DMS79 (cell line): Measurements from ENCODE around the gene HPGDS.
"Not testable (repeated sequence)": the region's sequence is repeated elsewhere in the genome, so short reads cannot be mapped to it uniquely, and the experiment has no call there.

Experiments used
- DNase-seq: peaks from one replicate; lab custom pipeline; 2025; lab: John Stamatoyannopoulos, UW

The HPGDS gene

GRCh38 chr4:94342694-94343093, at the start of gene HPGDS:
Gene HPGDS, minus strand, starts transcription at chr4:94342836. Its CDS starts 8,207 bp downstream, at chr4:94334629.
- DNase-seq = no peak

GRCh38 chr4:94390804-94391410, 48.3 kb upstream of the HPGDS start:
- no peak for DNase-seq

GRCh38 chr4:94389595-94390267, 47.1 kb upstream of the HPGDS start:
- DNase-seq = no peak

- not testable (repeated sequence) for DNase-seq
These were observed 45.3 kb upstream of the HPGDS start for GRCh38 chr4:94387965-94388364.

GRCh38 chr4:94385452-94385851, 42.8 kb upstream of the HPGDS start:
- not testable (repeated sequence) for DNase-seq

- DNase-seq = not testable (repeated sequence)
These were observed 40.3 kb upstream of the HPGDS start for GRCh38 chr4:94382891-94383290.

GRCh38 chr4:94378047-94378446, 35.4 kb upstream of the HPGDS start:
- DNase-seq = no peak

GRCh38 chr4:94377294-94377693, 34.7 kb upstream of the HPGDS start:
- DNase-seq = no peak

- no peak for DNase-seq
These were observed 32.7 kb upstream of the HPGDS start for GRCh38 chr4:94375364-94375763.

GRCh38 chr4:94373752-94374151, 31.1 kb upstream of the HPGDS start:
- DNase-seq = no peak

- DNase-seq = no peak
These were observed 30.4 kb upstream of the HPGDS start for GRCh38 chr4:94372991-94373390.

GRCh38 chr4:94372228-94372978, 29.8 kb upstream of the HPGDS start:
- DNase-seq = no peak

GRCh38 chr4:94371290-94371689, 28.7 kb upstream of the HPGDS start:
- no peak for DNase-seq

GRCh38 chr4:94370533-94371254, 28.1 kb upstream of the HPGDS start:
- DNase-seq = no peak

- no peak for DNase-seq
These were observed 26.4 kb upstream of the HPGDS start for GRCh38 chr4:94369046-94369445.

GRCh38 chr4:94368459-94368858, 25.8 kb upstream of the HPGDS start:
- DNase-seq = no peak

GRCh38 chr4:94365304-94365703, 22.7 kb upstream of the HPGDS start:
- DNase-seq = no peak

GRCh38 chr4:94364527-94364926, 21.9 kb upstream of the HPGDS start:
- DNase-seq = no peak

GRCh38 chr4:94363136-94363655, 20.6 kb upstream of the HPGDS start:
- DNase-seq = no peak

GRCh38 chr4:94359838-94360237, 17.2 kb upstream of the HPGDS start:
- DNase-seq = no peak

GRCh38 chr4:94359221-94359620, 16.6 kb upstream of the HPGDS start:
- no peak for DNase-seq

GRCh38 chr4:94358101-94358500, 15.5 kb upstream of the HPGDS start:
- DNase-seq = no peak
